D341Med (cell line): ENCODE measurements around the gene CD72.
A peak's percentile ranks its signal among the peaks of the same experiment; 100 is the strongest.
"Not testable (repeated sequence)": the region's sequence is repeated elsewhere in the genome, so short reads cannot be mapped to it uniquely, and the experiment has no call there.

Experiments
- DNase-seq: peaks from one replicate; pipeline ENCODE4 v3.0.0; 2012; ENCODE audit warnings: low spot score

CD72 gene

DNA sequence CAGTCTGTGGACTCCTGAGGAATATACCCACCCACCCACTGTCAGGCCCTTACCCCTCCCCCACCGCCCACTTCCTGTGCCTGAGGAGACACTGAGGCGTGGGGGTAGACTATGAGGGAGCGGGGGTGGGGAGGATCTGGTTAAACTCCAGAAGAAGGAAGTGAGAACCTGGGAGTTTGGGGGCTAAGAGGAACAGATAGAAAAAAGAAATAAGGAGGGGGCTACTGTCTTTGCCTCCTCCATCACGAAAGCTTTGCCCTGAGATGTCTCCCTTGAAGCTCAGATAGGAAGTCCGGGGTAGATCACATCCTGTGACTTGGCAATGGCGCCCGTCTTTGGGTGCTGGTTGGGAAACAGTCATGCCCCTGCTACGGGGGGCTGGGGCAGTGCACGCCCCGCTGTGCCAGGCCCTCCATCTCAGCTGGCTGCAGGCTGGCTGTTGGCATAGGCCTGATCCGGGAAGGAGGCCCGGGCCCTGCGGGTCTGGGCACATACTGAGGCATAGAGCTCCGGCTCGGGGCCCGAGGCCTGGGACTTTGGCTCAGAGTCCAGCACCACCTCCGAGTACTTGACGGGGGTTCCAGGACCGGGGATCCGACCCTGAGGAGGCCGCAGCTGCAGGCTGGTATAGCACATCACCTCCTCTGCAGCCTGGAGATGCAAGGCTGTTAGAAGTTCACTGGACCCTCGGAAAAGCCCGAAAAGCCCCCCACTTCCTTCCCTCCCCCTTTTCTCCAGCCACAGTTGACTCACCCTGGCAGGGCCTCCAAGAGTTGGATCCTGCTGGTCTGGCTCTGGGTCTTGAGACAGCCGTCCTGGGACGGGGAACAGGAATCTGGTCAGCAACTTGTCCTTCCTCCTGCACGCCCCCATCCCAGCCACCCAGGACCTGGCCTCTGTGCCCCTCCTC lies 31.5 kb upstream of the CD72 start:
- no peak for DNase-seq

DNA sequence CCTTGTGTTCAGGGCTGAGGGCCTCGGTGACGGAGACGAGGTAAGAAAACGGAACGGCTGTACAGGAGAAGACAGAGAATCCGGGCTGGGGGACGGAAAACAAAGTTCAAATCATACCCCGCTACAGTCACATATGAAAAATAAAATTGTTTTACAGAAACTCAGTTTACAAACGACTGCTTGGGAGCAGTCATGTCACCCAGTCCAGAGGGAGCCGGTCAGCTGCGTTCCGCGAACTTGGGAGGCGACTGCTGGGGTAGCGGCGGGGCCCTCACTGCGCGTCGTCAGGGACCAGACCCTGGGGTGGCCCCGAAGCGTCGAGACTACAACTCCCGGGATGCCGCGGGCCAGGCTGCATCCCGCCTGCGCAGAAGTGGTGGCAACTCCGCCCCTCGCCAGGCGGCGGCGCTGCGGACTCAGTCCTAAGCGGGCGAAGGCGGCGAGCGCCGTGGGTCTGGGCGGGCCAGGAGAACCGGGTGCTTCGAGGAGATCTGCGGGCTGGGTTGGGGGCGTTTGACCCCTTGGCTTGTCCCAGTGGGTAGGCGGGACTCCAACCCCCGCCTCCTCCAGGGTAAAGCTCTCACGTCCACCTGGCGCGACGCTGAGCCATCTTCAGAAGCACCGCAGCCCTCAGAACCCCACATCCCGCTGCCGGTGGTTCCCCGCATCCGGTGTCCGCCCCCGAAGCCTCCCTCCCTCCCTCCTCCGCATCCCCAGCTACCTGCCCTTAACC lies 28.5 kb upstream of the CD72 start:
- DNase-seq: peak; percentile 97

DNA sequence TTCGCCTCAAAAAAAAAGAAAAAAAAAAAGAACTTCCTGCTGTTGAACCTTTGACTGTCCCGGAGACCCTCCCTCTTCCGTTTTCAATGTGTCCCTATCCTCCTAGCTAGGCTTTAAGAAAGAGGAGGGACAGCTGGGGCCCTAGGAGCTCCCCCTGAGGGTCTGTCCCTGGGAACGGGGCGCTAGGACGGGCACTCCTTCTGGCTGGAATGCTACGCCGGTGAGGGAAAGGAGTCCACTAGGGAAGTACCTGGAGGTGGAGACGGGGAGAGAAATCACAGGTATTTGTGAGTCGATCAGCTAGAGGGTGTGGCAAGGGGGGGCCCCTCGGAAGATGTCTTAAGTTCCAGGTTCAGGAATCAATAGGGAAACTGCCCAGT lies 27.9 kb upstream of the CD72 start:
- peak; percentile 41 for DNase-seq

DNA sequence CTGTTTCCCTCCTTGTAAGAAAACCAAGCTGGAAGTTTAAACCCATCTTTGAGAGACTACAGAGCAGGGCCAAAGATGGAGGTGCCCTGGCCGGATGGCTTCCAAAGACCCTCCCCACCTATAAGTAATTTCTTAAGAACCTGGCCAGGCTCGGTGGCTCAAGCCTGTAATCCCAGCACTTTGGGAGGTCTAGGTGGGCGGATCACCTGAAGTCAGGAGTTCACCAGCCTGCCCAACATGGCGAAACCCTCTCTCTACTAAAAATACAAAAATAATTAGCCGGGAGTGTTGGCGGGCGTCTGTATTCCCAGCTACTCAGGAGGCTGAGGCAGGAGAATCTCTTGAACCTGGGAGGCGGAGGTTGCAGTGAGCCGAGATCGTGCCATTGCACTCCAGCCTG lies 27.5 kb upstream of the CD72 start:
- DNase-seq: not testable (repeated sequence)

DNA sequence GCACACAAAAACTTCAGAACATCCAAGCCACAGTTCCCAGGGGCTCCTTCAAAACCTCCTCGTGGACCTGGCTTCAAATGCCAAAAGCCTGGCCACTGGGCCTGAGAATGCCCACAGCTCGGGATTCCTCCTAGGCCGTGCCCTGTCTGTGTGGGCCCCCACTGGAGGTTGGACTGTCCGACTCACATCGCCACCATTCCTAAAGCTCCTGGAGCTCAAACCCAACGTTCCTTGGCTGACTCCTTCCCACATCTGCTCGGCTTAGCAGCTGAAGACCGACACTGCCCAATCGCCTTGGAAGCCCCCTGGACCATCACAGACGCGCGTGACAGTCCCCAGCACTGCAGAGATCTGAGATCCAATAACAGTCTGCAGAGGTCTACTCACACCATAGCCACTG lies 24.8 kb upstream of the CD72 start:
- DNase-seq: no peak

DNA sequence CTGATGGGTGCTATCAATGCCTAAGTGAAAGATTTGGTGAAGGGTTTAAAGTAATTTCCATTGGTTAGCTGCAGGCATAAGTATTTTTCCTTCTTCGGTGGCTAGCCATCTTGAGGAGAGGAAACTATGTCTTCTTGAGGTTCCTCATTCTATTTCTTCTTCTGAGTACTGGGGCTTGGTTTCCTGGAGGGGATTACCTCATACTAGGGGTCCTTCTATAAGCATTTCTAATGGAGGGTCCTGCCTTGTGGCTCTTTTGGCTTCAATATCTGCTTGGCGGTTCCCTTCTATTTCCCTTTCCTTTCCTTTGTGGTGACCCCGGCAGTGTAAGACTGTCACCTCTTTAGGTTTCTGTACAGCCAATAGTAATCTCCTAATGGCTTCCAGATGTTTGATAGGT lies 23.3 kb upstream of the CD72 start:
- not testable (repeated sequence) for DNase-seq

DNA sequence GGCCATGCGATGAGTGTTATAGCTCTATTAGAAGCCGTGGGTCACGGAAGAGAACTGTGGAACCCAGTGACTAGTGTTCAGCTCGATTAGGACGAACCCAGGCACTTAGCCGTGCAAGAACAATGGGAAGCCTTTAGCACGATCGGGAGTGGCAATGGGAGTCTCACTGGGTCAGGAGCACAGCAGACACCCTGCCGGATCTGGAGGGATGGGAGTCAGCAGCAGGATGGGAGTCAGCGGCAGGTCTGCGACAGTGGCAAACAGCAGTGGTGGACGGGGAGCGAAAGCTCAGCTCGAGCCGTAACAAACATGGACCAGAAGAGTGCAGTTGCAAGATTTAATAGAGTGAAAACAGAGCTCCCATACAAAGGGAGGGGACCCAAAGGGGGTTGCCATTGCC lies 22.2 kb upstream of the CD72 start:
- DNase-seq: not testable (repeated sequence)

- DNase-seq: no peak
These were observed 21.4 kb upstream of the CD72 start for GRCh38 chr9:35639631-35640030.

GRCh38 chr9:35639225-35639624 lies 21.0 kb upstream of the CD72 start:
- DNase-seq: not testable (repeated sequence)

GRCh38 chr9:35638751-35639150 lies 20.5 kb upstream of the CD72 start:
- DNase-seq: not testable (repeated sequence)

DNA sequence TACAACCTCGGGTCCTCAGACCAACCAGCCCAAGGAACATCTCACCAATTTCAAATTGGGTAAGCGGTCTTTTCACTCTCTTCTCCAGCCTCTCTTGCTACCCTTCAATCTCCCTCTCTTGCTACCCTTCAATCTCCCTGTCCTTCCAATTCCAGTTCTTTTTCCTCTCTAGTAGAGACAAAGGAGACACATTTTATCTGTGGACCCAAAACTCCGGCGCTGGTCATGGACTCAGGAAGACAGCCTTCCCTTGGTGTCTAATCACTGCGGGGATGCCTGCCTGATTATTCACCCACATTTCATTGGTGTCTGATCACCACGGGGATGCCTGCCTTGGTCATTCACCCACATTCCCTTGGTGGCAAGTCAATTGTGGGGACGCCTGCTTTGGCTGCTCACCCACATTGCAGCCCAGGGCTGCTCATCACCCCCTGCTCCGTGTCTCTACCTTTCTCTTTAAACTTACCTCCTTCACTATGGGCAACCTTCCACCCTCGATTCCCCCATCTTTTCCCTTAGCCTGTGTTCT lies 19.3 kb upstream of the CD72 start:
- DNase-seq: not testable (repeated sequence)

DNA sequence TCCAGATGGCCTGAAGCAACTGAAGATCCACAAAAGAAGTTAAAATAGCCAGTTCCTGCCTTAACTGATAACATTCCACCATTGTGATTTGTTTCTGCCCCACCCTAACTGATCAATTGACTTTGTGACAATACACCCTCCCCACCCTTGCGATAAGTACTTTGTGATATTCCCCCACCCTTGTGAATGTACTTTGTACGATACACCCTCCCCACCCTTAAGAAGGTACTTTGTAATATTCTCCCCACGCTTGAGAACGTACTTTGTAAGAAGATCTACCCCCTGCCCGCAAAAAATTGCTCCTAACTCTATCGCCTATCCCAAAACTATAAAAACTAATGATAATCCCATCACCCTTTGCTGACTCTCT lies 18.6 kb upstream of the CD72 start:
- not testable (repeated sequence) for DNase-seq

- no peak for DNase-seq
These were observed 18.1 kb upstream of the CD72 start for GRCh38 chr9:35636135-35636876.

GRCh38 chr9:35635730-35636129 lies 17.5 kb upstream of the CD72 start:
- no peak for DNase-seq

DNA sequence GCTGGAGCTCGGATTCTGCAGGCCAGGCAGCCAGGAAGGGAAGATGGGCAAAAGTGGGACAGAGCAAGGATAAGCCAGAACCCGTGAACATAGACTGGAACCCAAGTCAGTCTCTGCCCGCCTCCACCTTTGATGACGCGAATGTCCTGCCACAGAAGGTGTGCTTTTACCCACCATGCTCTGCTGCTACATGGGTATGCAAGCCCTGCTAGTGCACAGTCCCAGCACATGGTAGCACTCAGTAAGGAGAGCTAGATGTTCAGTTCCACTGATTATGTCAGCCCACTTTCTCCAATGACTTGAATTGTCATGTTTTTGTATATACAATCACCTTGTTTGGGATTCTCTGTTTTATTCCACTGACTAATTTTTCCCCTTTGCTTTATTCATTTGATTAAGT lies 11.4 kb upstream of the CD72 start:
- DNase-seq: no peak

- DNase-seq: no peak
These were observed 10.3 kb upstream of the CD72 start for GRCh38 chr9:35628389-35628991.

GRCh38 chr9:35627575-35627974 lies 9.4 kb upstream of the CD72 start:
- no peak for DNase-seq

DNA sequence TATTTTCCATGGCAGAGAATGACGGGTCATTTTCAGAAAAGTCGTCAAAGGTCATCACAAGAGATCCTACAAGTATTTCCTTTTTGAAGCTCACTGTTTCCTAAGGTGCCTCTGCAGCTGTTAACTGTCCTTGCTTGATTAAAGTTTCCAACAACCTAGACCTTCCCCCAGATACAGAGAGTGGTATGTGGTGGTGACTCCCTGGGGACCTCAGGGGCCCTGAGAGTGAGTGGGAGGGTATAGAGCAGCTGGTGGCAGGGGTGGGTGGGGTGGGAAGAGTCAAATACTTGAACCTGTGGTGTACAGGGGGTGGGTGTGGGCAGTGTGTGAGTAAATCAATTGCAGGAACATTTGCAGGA lies 1.6 kb upstream of the CD72 start:
- DNase-seq: no peak

- no peak for DNase-seq
These were observed 914 bp upstream of the CD72 start for GRCh38 chr9:35618854-35619799.

DNA sequence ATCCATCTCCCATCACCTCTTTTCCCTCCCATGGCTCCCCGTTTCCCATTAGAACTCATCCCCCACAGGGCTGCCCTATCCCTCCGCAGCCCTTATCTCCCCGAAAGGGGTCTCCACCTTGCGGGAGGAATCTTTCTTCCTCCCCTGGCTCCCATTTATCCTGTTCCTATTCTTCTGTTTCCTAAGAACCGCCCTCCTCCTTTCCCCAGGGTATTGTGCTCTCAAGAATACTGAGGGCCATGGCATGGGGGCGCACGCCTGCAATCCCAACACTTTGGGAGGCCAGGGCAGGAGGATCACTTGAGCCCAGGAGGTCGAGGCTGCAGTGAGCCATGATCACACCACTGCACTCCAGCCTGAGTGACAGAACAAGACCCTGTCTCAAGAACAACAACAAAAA lies 665 bp downstream of the CD72 start:
- no peak for DNase-seq
